ENCODE results near the gene CPVL.

The CPVL gene

GRCh38 chr7:29091715-29092114, 54.6 kb downstream of the CPVL start:
- DNase-seq (ENCODE audit: low read depth, low spot score), result no peak

GRCh38 chr7:29090836-29091601, 55.3 kb downstream of the CPVL start:
- no peak for DNase-seq (ENCODE audit: low read depth, low spot score)

- DNase-seq (ENCODE audit: low read depth, low spot score), result no peak
Observed at GRCh38 chr7:29090151-29090805, 56.1 kb downstream of the CPVL start.

- no peak for DNase-seq (ENCODE audit: low read depth, low spot score)
Observed at GRCh38 chr7:29087840-29088170, 58.5 kb downstream of the CPVL start.

GRCh38 chr7:29086545-29086944, 59.8 kb downstream of the CPVL start:
- DNase-seq (ENCODE audit: low read depth, low spot score), result no peak

- no peak for DNase-seq (ENCODE audit: low read depth, low spot score)
Observed at GRCh38 chr7:29084832-29085231, 61.5 kb downstream of the CPVL start.

- DNase-seq (ENCODE audit: low read depth, low spot score), result no peak
Observed at GRCh38 chr7:29080803-29081202, 65.5 kb downstream of the CPVL start.

GRCh38 chr7:29078311-29079260, 67.8 kb downstream of the CPVL start:
- no peak for DNase-seq (ENCODE audit: low read depth, low spot score)

- DNase-seq (ENCODE audit: low read depth, low spot score), result no peak
Observed at GRCh38 chr7:29077854-29078253, 68.5 kb downstream of the CPVL start.

- no peak for DNase-seq (ENCODE audit: low read depth, low spot score)
Observed at GRCh38 chr7:29077176-29077575, 69.2 kb downstream of the CPVL start.

GRCh38 chr7:29076631-29077030, 69.7 kb downstream of the CPVL start:
- no peak for DNase-seq (ENCODE audit: low read depth, low spot score)

GRCh38 chr7:29075606-29076005, 70.7 kb downstream of the CPVL start:
- DNase-seq (ENCODE audit: low read depth, low spot score), result no peak

GRCh38 chr7:29071203-29071874, 75.0 kb downstream of the CPVL start:
- no peak for DNase-seq (ENCODE audit: low read depth, low spot score)

- DNase-seq (ENCODE audit: low read depth, low spot score), result no peak
Observed at GRCh38 chr7:29066641-29067040, 79.7 kb downstream of the CPVL start.

GRCh38 chr7:29065181-29065857, 81.0 kb downstream of the CPVL start:
- no peak for DNase-seq (ENCODE audit: low read depth, low spot score)

- no peak for DNase-seq (ENCODE audit: low read depth, low spot score)
Observed at GRCh38 chr7:29063872-29064271, 82.5 kb downstream of the CPVL start.

GRCh38 chr7:29063236-29063635, 83.1 kb downstream of the CPVL start:
- no peak for DNase-seq (ENCODE audit: low read depth, low spot score)

GRCh38 chr7:29053105-29053872, 93.0 kb downstream of the CPVL start:
- DNase-seq (ENCODE audit: low read depth, low spot score), result no peak

- DNase-seq (ENCODE audit: low read depth, low spot score), result no peak
Observed at GRCh38 chr7:29046978-29047377, 99.4 kb downstream of the CPVL start.

Data from brain pericyte (primary cell).